DOHH2 (cell line): ENCODE data around the gene ROBO1.

ENCODE experiments used
- H3F3A ChIP-seq: fragments of 200-600 bp; sonication (generic), shearing (Covaris generic); 2 replicates; pipeline ENCODE4 v1.6.0; 2016; ENCODE audit warnings: antibody characterized with exemption, mild to moderate bottlenecking; ENCODE audit not compliant: control insufficient read depth, insufficient read depth
- H3K27ac ChIP-seq: fragments of 200-600 bp; sonication (generic); 2 replicates; pipeline ENCODE4 v1.5.1; 2014; ENCODE audit warnings: low read depth, mild to moderate bottlenecking, low read length, moderate library complexity
- H3K27me3 ChIP-seq: fragments of 200-600 bp; sonication (generic); 2 replicates; pipeline ENCODE4 v1.6.1; 2014; ENCODE audit warnings: mild to moderate bottlenecking, low read length, mixed read lengths; ENCODE audit not compliant: control insufficient read depth
- H3K36me3 ChIP-seq: fragments of 200-600 bp; sonication (generic); 2 replicates; pipeline ENCODE4 v1.6.1; 2014; ENCODE audit warnings: mild to moderate bottlenecking, low read length, moderate library complexity, mixed read lengths; ENCODE audit not compliant: control insufficient read depth
- H3K4me1 ChIP-seq: fragments of 200-600 bp; sonication (generic); 2 replicates; pipeline ENCODE4 v1.6.1; 2014; ENCODE audit warnings: mild to moderate bottlenecking, low read length, mixed read lengths; ENCODE audit not compliant: control insufficient read depth
- H3K4me2 ChIP-seq: fragments of 200-600 bp; sonication (generic); 2 replicates; pipeline ENCODE4 v1.6.0; 2014; ENCODE audit warnings: mild to moderate bottlenecking, low read length, moderate library complexity
- H3K4me3 ChIP-seq: fragments of 200-600 bp; sonication (generic); 2 replicates; pipeline ENCODE4 v1.5.1; 2014; ENCODE audit warnings: mild to moderate bottlenecking, low read length, mixed read lengths
- H3K79me2 ChIP-seq: fragments of 200-600 bp; sonication (generic); 2 replicates; pipeline ENCODE4 v1.6.1; 2014; ENCODE audit warnings: mild to moderate bottlenecking, low read length, mixed read lengths; ENCODE audit not compliant: control insufficient read depth
- H3K9me2 ChIP-seq: fragments of 200-600 bp; sonication (generic); replicated peaks from 2 replicates; pipeline ENCODE4 v1.6.1; 2014; ENCODE audit warnings: mild to moderate bottlenecking, low read length, mixed read lengths; ENCODE audit not compliant: control insufficient read depth
- H3K9me3 ChIP-seq: fragments of 200-600 bp; sonication (generic); 2 replicates; pipeline ENCODE4 v1.6.1; 2014; ENCODE audit warnings: antibody characterized with exemption, low read length, mixed read lengths; ENCODE audit not compliant: control insufficient read depth, insufficient read depth
- H4K20me1 ChIP-seq: fragments of 200-600 bp; sonication (generic); 2 replicates; pipeline ENCODE4 v1.6.0; 2014; ENCODE audit warnings: low read depth, mild to moderate bottlenecking, antibody characterized with exemption, low read length, moderate library complexity; ENCODE audit not compliant: control insufficient read depth, insufficient read depth
- CTCF ChIP-seq: fragments of 200-600 bp; sonication (generic); IDR thresholded peaks from one replicate; pipeline ENCODE4 v1.5.1; 2014; ENCODE audit warnings: antibody characterized with exemption, mild to moderate bottlenecking, low read depth, low read length; ENCODE audit not compliant: poor library complexity, severe bottlenecking
- EZH2phosphoT487 ChIP-seq: fragments of 200-600 bp; sonication (generic); IDR thresholded peaks from 2 replicates; pipeline ENCODE4 v1.6.1; 2017; ENCODE audit warnings: borderline replicate concordance, mild to moderate bottlenecking, antibody characterized with exemption, low read length, moderate library complexity, mixed read lengths

ROBO1 gene

GRCh38 chr3:78906930-78907329 lies 860.9 kb downstream of the ROBO1 start:
- Histone ChIP-seq H4K20me1 (no peaks in the 10 kb centered on the region), H3K27me3 (no peaks in the 10 kb centered on the region), H3K79me2 (no peaks in the 10 kb centered on the region), H3K4me3 (no peak overlapping the region), H3F3A (no peaks in the 10 kb centered on the region), H3K4me1 (no peaks in the 10 kb centered on the region), H3K9me3 (no peaks in the 10 kb centered on the region), H3K4me2 (no peak overlapping the region), H3K36me3 (no peaks in the 10 kb centered on the region), H3K9me2 (no peaks in the 10 kb centered on the region; the same call in 1 of the 2 replicates), H3K27ac (no peak overlapping the region)
- TF ChIP-seq CTCF (no peak), EZH2phosphoT487 (no peak)

GRCh38 chr3:78906245-78906644 lies 861.6 kb downstream of the ROBO1 start:
- Histone ChIP-seq H4K20me1 (no peaks in the 10 kb centered on the region), H3K4me3 (no peak overlapping the region), H3K9me3 (no peaks in the 10 kb centered on the region), H3K9me2 (no peaks in the 10 kb centered on the region), H3F3A (no peaks in the 10 kb centered on the region), H3K79me2 (no peaks in the 10 kb centered on the region), H3K4me2 (no peak overlapping the region), H3K27me3 (no peaks in the 10 kb centered on the region), H3K27ac (no peak overlapping the region), H3K4me1 (no peaks in the 10 kb centered on the region), H3K36me3 (no peaks in the 10 kb centered on the region)
- no peak for TF ChIP-seq EZH2phosphoT487
- no peak for TF ChIP-seq CTCF

- TF ChIP-seq EZH2phosphoT487, result no peak
- no peak for TF ChIP-seq CTCF
- Histone ChIP-seq H3K4me3 (no peak overlapping the region), H3K9me3 (no peaks in the 10 kb centered on the region), H4K20me1 (no peaks in the 10 kb centered on the region), H3K36me3 (no peaks in the 10 kb centered on the region), H3K27ac (no peak overlapping the region), H3K27me3 (no peaks in the 10 kb centered on the region), H3K79me2 (no peaks in the 10 kb centered on the region), H3K4me1 (no peaks in the 10 kb centered on the region), H3K9me2 (no peaks in the 10 kb centered on the region), H3K4me2 (no peak overlapping the region), H3F3A (no peaks in the 10 kb centered on the region)
Observed at GRCh38 chr3:78905700-78906099, 862.1 kb downstream of the ROBO1 start.

- H3F3A ChIP-seq, result no peaks in the 10 kb centered on the region
- no peaks in the 10 kb centered on the region for H3K9me3 ChIP-seq
- TF ChIP-seq CTCF, result no peak
- no peak for TF ChIP-seq EZH2phosphoT487
- H3K27ac ChIP-seq, result no peak overlapping the region
- H3K79me2 ChIP-seq, result no peaks in the 10 kb centered on the region
- H3K9me2 ChIP-seq, result no peaks in the 10 kb centered on the region
- H3K4me2 ChIP-seq, result no peak overlapping the region
- H3K27me3 ChIP-seq, result no peaks in the 10 kb centered on the region
- no peaks in the 10 kb centered on the region for H4K20me1 ChIP-seq
- H3K36me3 ChIP-seq, result no peaks in the 10 kb centered on the region
- no peaks in the 10 kb centered on the region for H3K4me1 ChIP-seq
- H3K4me3 ChIP-seq, result no peak overlapping the region
Observed at GRCh38 chr3:78901544-78901943, 866.3 kb downstream of the ROBO1 start.
